Stimulated activated CD8-positive, alpha-beta memory T cell treated with anti-CD3 and anti-CD28 coated beads, Interleukin-7, amount 100 ng/mL, for 24 hours (primary cell): ENCODE data around the gene SPIB.

ENCODE experiments used
- DNase-seq: peaks from one replicate; pipeline ENCODE4 v3.0.0-alpha.2; 2020; ENCODE audit warnings: low read depth

SPIB gene

GRCh38 chr19:50419022-50419579 lies 363 bp downstream of the SPIB start:
- no peak for DNase-seq

- DNase-seq, result no peak
These were observed 870 bp downstream of the SPIB start for GRCh38 chr19:50419580-50420035.

GRCh38 chr19:50420127-50420526 lies 1.4 kb downstream of the SPIB start:
- no peak for DNase-seq

- DNase-seq, result no peak
These were observed 2.1 kb downstream of the SPIB start for GRCh38 chr19:50420808-50421207.

- no peak for DNase-seq
These were observed 3.9 kb downstream of the SPIB start for GRCh38 chr19:50422397-50423278.

- DNase-seq, result no peak
These were observed 4.8 kb downstream of the SPIB start for GRCh38 chr19:50423279-50424113.

- no peak for DNase-seq
These were observed 6.8 kb downstream of the SPIB start for GRCh38 chr19:50425581-50425980.

- DNase-seq, result no peak
These were observed 8.7 kb downstream of the SPIB start for GRCh38 chr19:50427318-50427925.

- DNase-seq, result no peak
These were observed 9.3 kb downstream of the SPIB start for GRCh38 chr19:50427997-50428425.

- no peak for DNase-seq
These were observed 10.2 kb downstream of the SPIB start for GRCh38 chr19:50428772-50429463.

- DNase-seq, result no peak
These were observed 12.2 kb downstream of the SPIB start for GRCh38 chr19:50430888-50431342.

- DNase-seq, result peak; percentile 71
These were observed 12.8 kb downstream of the SPIB start for GRCh38 chr19:50431343-50432220.

GRCh38 chr19:50432221-50433028 lies 13.7 kb downstream of the SPIB start, which contains the start of gene MYBPC2:
MYBPC2 (plus strand) TSS chr19:50432892; CDS start chr19:50432954, 62 bp downstream.
- no peak for DNase-seq

GRCh38 chr19:50433201-50434180 lies 14.8 kb downstream of the SPIB start:
- no peak for DNase-seq

- no peak for DNase-seq
These were observed 15.8 kb downstream of the SPIB start for GRCh38 chr19:50434525-50434924.

GRCh38 chr19:50435221-50435620 lies 16.5 kb downstream of the SPIB start:
- DNase-seq, result no peak

GRCh38 chr19:50435627-50436026 lies 16.9 kb downstream of the SPIB start:
- no peak for DNase-seq

GRCh38 chr19:50437862-50438449 lies 19.2 kb downstream of the SPIB start:
- DNase-seq, result no peak
